Measurements from ENCODE around the gene SLC17A9.

DNA sequence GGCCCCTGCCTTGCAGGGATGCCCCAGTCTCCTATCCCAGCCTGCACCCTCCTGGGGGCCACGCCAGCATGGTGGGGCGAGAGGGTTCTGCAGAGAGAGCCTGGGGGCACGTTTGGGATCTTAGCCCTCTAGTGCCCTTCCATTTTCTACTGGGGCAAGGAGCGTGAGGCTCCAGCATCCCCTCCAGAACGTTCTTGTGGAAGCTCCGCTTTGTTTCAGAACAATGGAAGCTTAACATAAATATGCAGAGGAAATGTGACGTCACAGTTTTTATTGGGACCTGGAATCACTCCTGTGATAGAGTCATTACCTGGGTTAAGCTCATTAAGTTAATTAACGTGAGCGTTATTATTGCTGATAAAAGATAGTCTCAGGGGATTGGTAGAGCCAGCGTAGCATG is 34.6 kb downstream of the SLC17A9 start:
- TF ChIP-seq, protein P1, sequence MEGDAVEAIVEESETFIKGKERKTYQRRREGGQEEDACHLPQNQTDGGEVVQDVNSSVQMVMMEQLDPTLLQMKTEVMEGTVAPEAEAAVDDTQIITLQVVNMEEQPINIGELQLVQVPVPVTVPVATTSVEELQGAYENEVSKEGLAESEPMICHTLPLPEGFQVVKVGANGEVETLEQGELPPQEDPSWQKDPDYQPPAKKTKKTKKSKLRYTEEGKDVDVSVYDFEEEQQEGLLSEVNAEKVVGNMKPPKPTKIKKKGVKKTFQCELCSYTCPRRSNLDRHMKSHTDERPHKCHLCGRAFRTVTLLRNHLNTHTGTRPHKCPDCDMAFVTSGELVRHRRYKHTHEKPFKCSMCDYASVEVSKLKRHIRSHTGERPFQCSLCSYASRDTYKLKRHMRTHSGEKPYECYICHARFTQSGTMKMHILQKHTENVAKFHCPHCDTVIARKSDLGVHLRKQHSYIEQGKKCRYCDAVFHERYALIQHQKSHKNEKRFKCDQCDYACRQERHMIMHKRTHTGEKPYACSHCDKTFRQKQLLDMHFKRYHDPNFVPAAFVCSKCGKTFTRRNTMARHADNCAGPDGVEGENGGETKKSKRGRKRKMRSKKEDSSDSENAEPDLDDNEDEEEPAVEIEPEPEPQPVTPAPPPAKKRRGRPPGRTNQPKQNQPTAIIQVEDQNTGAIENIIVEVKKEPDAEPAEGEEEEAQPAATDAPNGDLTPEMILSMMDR (IDR thresholded peaks at IDR 0.05): no peak
- TF ChIP-seq, protein P2, sequence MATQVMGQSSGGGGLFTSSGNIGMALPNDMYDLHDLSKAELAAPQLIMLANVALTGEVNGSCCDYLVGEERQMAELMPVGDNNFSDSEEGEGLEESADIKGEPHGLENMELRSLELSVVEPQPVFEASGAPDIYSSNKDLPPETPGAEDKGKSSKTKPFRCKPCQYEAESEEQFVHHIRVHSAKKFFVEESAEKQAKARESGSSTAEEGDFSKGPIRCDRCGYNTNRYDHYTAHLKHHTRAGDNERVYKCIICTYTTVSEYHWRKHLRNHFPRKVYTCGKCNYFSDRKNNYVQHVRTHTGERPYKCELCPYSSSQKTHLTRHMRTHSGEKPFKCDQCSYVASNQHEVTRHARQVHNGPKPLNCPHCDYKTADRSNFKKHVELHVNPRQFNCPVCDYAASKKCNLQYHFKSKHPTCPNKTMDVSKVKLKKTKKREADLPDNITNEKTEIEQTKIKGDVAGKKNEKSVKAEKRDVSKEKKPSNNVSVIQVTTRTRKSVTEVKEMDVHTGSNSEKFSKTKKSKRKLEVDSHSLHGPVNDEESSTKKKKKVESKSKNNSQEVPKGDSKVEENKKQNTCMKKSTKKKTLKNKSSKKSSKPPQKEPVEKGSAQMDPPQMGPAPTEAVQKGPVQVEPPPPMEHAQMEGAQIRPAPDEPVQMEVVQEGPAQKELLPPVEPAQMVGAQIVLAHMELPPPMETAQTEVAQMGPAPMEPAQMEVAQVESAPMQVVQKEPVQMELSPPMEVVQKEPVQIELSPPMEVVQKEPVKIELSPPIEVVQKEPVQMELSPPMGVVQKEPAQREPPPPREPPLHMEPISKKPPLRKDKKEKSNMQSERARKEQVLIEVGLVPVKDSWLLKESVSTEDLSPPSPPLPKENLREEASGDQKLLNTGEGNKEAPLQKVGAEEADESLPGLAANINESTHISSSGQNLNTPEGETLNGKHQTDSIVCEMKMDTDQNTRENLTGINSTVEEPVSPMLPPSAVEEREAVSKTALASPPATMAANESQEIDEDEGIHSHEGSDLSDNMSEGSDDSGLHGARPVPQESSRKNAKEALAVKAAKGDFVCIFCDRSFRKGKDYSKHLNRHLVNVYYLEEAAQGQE (IDR thresholded peaks at IDR 0.05; ENCODE audit: insufficient read depth in 1 of 2, low read depth in 2 of 2, low read length in 1 of 2): no peak
- TF ChIP-seq POLR2AphosphoS5 (IDR thresholded peaks at IDR 0.05; ENCODE audit: low read depth, low read length): no peak

Data from Panc1 (cell line).